Stimulated activated CD4-positive, alpha-beta T cell treated with anti-CD3 and anti-CD28 coated beads, Interleukin-12 subunit alpha, Interleukin-12 subunit beta, amount 100 ng/mL, for 24 hours (primary cell): ENCODE results near the gene ANO6.

Experiments used
- DNase-seq, 2 experiments: peaks; one replicate each; pipeline ENCODE4 v3.0.0-alpha.2; 2020; ENCODE audit warnings: low read depth in 2 of 2

ANO6 gene

DNA sequence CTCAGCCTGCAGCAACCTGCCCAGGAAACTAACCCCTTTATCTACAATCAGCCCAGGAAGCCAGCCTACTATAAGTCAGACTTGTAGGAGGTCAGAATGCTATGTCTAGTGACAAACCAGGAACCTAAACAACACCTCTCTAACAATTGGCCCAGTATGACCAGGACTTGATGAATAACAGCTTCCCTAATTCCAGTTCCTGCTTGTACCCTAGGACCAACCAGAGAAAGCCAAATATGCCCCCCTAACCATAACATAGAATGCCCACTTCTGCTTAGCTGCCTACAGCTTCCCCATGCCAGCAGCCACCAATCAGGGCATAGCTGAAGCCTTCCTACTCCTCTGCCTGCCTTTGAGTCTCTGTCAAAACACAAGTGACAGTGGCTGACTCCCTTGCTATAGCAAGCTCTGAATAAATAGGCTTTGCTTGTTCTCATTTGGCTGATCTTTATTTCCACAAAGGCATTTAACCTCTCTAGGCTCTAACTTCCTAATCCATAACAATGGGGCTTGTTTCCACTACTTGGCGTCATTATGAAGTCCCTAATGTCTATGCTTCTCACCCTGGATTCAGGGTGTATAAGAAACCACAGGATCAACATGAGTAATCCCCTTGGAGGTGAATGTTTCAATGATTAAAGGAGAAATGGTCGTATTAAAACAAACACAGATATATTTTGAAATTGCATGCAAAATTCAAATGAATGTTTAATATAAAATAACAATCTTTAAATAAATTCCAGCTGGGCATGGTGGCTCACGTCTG, 220.2 kb downstream of the ANO6 start:
- no peak for DNase-seq

- no peak for DNase-seq
Observed at GRCh38 chr12:45439039-45439438, 223.1 kb downstream of the ANO6 start.

- no peak for DNase-seq
Observed at GRCh38 chr12:45446013-45446412, 230.1 kb downstream of the ANO6 start.

DNA sequence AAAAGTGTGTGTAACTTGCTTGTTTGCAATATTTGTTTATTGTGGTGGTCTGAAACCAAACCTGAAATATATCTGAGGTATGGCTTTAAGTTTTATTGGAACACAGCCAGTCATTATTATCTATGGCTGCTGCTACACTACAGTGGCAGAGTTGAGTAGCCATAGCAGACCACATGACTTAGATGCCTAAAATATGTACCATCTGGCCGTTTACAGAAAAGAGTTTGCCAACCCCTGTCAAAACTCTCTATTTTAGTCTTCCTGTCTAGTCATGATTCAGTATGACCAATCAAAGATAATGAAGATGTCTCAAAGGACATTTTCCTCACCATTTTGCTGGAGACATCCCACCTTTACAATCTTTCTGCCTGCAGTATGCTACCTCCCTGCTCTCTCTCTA, 242.3 kb downstream of the ANO6 start:
- no peak for DNase-seq

- DNase-seq: no peak
Observed at GRCh38 chr12:45458854-45459807, 243.2 kb downstream of the ANO6 start.

DNA sequence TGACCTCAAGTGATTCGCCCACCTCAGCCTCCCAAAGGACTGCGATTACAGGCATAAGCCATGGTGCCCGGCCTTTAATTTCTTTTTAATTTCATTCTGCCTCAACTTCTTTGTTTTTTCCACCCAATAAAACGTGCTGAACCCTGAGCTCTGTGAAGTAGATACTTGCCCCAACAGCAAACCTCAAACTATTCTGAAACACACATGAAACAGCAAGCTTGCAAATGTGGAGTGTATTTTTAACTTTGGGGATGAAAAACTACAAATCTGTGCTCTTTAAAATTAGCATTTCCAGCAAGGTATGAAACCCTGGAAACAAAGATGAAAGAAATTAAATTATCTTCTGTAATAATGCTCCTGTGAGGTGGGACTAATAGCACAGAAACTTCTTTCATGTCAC, 246.6 kb downstream of the ANO6 start:
- DNase-seq: no peak

- DNase-seq: no peak
Observed at GRCh38 chr12:45464699-45465098, 248.8 kb downstream of the ANO6 start.

DNA sequence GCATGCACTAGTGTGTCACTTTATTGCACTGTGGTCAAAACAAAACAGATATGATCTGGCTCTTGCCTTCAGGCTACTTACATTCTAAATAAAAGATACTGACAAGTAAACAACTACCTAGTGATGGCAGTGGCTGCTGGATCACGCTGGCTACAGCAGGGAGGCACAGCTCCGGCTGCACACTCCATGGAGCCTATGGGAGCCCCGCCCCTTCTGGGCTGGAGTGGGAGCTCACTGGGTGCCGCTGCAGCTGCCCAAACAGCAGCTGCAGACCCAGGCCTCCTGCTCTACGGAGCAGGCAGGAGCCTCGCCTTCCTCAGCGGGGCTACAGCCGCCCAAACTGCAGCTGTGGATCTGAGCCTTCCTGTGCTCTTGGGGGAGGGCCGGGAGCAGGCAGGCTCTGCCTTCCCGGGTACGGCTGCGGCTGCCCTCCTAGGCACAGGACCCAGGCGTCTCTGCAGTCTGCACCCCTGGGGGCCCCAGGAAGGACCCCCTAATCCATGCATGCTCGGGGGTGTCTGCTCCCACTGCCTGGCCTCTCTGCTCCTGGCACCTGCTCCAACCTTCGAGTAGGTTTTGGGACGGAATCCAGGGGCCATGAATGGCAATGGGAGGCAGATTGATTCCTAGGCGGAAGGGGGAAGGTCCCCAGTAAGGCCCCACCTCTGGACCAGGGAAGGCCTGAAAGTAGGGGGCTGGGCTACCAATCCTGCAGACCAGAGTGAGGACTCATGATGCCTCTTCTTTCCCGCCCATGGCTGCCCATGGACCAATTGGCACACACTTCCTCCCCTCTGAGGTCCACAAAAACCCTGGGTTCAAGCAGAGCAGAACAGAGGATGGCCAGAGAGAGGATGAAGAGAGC, 253.1 kb downstream of the ANO6 start:
- DNase-seq: no peak

DNA sequence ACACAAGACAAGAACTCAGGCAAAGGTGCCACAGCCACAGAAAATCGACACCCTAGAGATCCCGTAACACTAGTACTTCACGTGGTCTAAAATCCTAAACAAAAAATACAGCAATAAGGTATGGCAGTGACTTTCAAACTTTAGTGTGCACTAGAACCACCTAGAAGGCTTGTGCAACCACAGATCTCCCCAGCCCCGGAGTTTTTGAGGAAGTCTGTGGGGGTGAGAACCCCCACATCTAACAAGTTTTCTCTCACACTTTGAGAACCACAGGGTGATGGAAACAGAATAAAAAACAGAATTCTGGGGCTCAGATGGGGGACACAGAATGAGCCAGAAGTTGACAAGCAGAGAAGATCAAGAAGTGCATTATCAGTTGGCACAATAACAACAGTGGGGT, 254.0 kb downstream of the ANO6 start:
- DNase-seq: no peak

DNA sequence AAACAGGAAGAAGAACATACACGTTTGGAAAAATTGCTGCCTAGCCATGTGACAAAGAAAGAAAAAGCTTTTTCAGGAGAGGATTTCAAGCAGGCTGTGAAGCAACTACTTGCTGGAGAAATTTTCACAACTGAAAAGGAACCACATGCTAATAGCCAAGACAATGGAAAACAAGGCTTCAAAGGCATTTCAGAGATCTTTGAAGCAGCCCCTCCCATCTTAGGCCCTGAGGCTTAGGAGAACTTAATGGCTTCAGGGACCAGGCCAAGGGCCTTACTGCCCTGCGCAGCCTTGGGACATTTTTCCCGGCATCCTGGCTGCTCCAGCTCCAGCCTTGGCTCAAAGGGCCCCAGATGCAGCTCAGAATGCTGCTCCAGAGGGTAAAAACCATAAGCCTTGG, 257.7 kb downstream of the ANO6 start:
- DNase-seq: no peak

DNA sequence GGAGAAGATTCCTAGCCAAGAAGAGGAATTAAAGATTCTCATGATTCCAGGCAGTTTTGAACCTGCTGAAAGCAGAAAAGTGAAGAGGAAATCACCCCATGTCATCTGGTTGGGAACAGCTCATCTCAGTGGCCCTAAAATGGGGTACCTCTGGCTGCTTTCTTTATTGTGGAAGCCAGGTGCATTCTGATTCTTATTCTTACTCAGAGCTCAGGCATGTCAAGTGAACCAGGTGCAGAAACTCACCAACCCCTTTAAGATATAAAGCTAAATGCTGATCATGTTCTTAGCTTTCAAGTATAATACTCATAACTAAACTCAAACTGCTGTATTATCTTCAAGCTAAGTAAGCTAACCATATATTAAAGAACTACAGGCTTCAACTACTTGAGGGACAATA, 259.7 kb downstream of the ANO6 start:
- DNase-seq: no peak

- DNase-seq: no peak
Observed at GRCh38 chr12:45477526-45477925, 261.6 kb downstream of the ANO6 start.

DNA sequence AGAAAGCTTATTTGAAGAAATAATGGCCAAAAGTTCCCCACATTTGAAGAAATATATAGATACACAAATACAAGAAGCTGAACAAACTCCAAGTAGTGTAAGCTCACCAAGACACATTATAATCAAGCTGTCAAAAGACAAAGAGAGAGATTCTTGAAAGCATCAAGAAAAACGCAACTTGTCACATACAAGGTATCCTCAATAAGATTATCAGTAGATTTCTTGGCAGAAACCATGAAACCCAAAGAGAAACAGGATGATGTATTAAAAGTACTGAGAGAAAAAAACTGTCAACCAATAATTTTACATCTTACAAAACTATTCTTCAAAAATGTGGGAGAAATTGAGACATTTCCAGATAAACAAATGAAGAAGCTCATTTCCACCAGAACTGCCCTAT, 263.0 kb downstream of the ANO6 start:
- no peak for DNase-seq

- DNase-seq: no peak
Observed at GRCh38 chr12:45481746-45482145, 265.9 kb downstream of the ANO6 start.

DNA sequence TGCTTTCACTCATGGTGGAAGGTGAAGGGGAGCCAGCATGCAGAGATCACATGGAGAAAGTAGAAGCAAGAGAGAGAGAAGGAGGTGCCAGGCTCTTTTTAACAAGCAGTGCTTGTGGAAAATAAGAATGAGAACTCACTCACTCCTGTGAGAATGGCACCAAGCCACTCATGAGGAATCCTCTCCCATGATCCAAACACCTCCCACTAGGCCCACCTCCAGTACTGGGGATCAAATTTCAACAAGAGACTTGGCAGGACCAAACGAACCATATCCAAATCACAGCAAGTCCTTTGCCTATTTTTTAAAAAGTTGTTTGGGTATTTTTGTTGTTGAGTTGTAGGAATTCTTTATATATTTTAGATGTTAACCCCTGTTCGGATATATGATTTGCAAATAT, 267.7 kb downstream of the ANO6 start:
- no peak for DNase-seq
